GM19193 (cell line): Measurements from ENCODE around the gene COX8A.
A peak's percentile ranks its signal among the peaks of the same experiment; 100 is the strongest.

Experiments used
- POLR2A ChIP-seq: IDR thresholded peaks from 4 replicates; pipeline ENCODE4 v1.6.1; 2011; ENCODE audit not compliant: insufficient read depth, insufficient read length; ENCODE audit errors: extremely low read depth

COX8A gene

GRCh38 chr11:63993993-63994392 is 19.6 kb downstream of the COX8A start:
- TF ChIP-seq POLR2A = no peak

DNA sequence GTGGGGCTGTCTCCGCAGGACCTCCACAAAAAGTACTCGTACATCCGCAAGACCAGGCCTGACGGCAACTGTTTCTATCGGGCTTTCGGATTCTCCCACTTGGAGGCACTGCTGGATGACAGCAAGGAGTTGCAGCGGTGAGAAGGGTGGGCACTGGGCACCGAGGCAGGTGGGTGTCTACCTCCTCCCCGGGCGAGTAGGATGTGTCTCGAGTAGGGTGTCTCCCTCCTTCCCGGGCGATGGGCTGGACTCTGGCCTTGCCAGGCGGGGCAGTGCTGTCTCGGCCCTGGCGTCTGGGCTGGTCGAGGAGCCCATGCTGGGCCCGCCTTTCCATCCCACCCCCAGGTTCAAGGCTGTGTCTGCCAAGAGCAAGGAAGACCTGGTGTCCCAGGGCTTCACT is 22.1 kb downstream of the COX8A start:
- TF ChIP-seq POLR2A = no peak

DNA sequence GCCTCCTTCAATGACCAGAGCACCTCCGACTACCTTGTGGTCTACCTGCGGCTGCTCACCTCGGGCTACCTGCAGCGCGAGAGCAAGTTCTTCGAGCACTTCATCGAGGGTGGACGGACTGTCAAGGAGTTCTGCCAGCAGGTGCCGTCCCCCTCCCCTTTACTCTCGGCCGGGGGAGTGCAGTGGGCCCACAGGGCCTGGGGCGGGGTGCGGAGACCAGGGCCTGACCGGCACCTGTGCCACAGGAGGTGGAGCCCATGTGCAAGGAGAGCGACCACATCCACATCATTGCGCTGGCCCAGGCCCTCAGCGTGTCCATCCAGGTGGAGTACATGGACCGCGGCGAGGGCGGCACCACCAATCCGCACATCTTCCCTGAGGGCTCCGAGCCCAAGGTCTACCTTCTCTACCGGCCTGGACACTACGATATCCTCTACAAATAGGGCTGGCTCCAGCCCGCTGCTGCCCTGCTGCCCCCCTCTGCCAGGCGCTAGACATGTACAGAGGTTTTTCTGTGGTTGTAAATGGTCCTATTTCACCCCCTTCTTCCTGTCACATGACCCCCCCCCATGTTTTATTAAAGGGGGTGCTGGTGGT is 22.8 kb downstream of the COX8A start:
- TF ChIP-seq POLR2A = no peak

- TF ChIP-seq POLR2A = peak; percentile 10
These were observed 23.4 kb downstream of the COX8A start for GRCh38 chr11:63997801-63998337.

DNA sequence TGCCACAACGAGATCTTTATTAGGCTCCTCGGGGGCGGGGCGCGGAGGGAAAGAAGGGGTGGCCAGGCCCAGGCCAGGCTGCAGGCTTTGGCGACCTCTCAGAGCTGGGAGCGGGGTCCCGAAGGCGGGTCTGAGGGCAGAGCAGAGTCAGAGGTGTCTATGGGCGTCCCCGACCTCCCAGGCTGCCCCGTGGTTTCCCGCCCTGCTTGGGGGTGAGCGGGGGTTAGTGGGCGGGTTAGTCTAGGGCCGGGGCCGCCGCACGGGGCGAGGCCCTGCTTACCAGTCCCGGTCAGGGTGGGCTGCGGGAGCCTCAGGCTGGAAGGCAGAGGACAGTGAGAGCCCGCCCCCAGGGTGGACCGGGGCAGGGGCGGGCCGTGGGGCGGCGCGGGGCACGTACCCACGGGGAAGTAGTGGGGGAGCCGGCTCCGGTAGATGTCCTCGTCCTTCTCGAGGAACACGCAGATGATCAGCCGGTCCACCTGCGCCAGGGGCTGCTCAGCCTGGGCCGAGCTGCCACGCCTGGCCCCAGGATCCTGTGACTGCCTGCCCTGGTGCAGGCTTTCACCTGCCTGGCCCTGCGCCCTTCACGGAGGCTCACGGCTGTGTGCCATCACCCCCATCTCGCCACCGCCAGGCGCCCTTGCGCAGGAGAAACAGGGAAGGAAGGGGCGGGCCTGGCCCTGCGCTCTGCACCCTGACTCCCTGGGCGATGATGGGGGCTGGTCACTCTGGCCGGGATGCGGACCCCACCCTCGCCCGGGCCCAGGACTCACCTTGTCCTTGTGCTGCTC is 24.3 kb downstream of the COX8A start:
- no peak for TF ChIP-seq POLR2A

- TF ChIP-seq POLR2A = no peak
These were observed 25.1 kb downstream of the COX8A start for GRCh38 chr11:63999349-64000025.

- TF ChIP-seq POLR2A = no peak
These were observed 25.8 kb downstream of the COX8A start for GRCh38 chr11:64000026-64000739.

DNA sequence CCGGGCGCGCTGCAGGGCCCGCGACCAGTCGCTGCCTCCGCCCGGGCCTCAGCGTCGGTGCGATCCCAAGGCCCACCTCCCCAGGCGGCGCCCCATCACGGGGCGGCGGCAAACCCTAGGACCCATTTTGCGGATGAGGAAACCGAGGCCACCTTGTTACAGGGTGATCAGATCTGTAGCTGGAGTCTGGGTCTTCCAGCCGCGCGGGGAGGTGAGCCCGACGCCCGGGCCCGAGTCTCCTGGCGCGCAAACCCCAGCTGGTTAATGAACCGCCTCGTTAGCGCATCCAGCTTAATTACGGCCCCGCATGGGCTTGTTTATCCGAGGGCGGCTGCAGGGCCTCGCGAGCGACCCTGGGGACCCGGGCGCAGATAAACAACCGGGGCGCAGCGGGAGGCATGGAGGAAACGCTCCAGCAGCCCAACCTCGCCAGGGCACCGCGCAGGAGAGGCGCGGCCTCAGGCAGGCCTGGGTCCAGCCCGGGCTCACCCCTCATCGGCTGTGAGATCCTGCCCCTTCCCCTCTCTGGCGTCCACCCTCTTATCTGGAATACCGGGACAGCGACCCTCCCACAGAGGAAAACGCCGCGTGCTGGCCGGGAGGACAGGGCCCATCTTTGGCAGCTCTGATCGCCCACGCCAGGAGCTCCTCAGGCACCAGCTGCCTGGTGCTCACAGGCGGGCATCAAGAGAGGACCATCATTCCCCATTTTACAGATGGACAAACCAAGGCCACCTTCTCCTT is 26.5 kb downstream of the COX8A start:
- TF ChIP-seq POLR2A = no peak

- TF ChIP-seq POLR2A = no peak
These were observed 27.3 kb downstream of the COX8A start for GRCh38 chr11:64001484-64002420.

DNA sequence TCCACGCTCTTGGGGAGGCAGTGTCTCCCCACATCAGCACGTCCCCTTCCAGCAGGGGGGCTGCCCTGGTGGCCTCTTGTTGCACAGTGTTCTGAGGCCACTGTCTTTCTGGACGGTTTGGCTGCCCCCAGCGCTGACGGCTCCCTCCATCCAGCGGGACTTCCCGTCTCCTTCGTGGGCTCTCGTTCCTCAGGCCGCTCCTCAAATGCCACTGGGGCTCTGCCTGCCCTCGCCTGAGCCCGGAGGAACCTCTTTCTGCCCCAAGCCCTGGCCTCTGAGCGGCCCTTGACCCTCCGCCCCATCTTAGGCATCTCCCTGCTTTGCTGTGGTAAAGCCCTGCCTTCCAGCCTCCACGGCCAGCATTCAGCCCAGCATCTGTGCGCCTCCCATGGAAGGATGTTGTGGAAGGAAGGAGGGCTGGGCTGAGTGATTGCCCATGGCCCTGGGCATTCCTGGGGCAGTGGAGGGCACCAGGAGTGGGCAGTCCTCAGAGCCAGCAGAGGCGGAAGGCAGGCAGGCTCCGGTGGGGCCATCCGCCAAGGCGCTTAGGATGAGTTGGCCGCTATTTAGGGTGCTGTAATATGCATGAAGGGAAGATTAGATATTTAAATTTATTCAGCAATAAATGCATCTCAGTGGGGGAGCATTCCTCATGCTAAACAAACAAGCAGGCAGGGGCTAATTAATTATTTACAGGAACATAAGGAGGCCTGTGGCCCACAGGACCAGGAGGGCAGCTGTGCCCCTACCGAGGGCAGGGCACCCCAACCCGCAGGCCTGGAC is 29.6 kb downstream of the COX8A start:
- no peak for TF ChIP-seq POLR2A

DNA sequence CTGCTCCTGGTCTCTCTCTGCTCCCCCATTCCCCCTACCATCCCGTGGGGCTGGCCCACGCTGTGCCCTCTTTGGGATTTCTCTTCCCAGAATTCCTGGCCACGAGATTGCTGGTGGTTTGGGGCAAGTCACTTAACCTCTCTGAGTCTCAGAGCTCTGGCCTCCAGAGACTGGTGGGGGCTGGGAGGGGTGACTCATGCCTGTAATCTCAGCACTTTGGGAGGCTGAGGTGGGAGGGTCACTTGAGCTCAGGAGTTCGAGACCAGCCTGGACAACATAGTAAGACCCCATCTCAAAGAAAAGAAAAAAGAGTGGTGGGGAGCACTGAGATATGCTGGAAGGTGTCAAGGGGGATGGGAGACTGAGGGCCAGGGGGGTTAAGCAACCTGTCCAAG is 30.2 kb downstream of the COX8A start:
- TF ChIP-seq POLR2A = no peak

- TF ChIP-seq POLR2A = no peak
These were observed 31.3 kb downstream of the COX8A start for GRCh38 chr11:64005691-64006090.
